Measurements from ENCODE around the gene FAM240A.

FAM240A gene

DNA sequence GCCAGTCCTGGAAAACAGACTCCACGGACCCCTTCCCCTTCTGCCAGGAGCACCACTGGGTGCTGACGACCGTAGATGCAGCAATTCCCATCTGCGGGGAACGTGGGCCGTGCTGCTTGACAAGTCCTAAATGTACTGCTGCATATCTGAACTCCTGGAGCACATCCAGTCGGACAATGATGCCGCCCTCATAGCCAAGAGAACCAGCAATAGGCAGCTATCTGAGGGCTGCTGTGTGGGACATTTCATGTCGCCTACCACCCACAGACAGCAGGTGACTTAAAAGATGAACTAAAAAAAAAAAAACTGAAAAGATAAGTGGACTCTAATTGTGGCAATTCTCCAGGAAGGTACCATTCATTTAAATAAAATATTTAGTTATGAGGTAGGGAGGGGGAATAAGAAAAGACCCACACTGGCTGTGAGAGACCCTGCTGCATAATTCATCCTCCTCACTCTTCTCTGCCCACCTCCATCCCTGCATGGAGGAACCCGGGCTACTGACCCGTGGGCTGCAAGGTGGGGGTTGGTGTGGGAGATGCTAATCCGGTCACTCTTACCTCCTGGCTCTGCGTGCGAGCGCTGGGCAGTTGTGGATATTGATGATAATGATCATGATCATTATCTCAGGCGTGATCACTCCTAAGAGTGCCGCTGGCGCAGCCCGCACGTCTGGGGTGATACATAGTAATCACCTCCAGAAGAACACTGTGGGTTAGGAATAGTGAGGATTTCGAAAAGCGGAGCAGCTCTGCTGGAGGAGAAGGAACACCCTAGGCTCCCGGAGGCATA lies 52.8 kb downstream of the FAM240A start:
- TF ChIP-seq ZFX (IDR thresholded peaks at IDR 0.05): no peak
- TF ChIP-seq, protein P1, sequence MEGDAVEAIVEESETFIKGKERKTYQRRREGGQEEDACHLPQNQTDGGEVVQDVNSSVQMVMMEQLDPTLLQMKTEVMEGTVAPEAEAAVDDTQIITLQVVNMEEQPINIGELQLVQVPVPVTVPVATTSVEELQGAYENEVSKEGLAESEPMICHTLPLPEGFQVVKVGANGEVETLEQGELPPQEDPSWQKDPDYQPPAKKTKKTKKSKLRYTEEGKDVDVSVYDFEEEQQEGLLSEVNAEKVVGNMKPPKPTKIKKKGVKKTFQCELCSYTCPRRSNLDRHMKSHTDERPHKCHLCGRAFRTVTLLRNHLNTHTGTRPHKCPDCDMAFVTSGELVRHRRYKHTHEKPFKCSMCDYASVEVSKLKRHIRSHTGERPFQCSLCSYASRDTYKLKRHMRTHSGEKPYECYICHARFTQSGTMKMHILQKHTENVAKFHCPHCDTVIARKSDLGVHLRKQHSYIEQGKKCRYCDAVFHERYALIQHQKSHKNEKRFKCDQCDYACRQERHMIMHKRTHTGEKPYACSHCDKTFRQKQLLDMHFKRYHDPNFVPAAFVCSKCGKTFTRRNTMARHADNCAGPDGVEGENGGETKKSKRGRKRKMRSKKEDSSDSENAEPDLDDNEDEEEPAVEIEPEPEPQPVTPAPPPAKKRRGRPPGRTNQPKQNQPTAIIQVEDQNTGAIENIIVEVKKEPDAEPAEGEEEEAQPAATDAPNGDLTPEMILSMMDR (conservative IDR thresholded peaks at IDR 0.05): no peak
- peak overlapping the region; percentile 62 for H3K27ac ChIP-seq

- H3K27ac ChIP-seq: peak overlapping the region; percentile 62
Measured at GRCh38 chr3:46665763-46666452, 53.6 kb downstream of the FAM240A start.

DNA sequence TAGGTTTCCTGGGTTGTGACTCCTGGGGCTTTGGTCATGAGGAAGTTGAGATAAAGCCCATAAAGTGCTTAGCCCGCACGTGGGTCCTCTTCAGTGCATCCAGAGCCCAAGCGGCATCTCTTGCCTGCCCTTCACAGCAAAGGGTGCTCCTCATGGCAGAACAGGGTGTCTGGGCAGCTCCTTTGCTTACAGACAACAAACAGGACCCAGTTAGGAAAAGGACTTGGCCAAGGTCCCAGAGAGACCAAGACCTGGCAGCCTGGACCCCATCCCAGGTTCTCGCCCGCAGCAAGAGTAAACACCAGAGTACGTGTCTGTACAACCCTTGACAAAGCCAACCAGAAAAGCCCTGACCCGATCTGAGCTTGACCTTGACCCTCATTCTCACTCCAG lies 54.1 kb downstream of the FAM240A start:
- peak overlapping the region; percentile 62 for H3K27ac ChIP-seq
- no peak for TF ChIP-seq ZFX (IDR thresholded peaks at IDR 0.05)
- TF ChIP-seq, protein P1 (conservative IDR thresholded peaks at IDR 0.05): no peak

More at GRCh38 chr3:46665763-46666452, 53.6 kb downstream of the FAM240A start:
- TF ChIP-seq ZFX (IDR thresholded peaks at IDR 0.05): no peak

DNA sequence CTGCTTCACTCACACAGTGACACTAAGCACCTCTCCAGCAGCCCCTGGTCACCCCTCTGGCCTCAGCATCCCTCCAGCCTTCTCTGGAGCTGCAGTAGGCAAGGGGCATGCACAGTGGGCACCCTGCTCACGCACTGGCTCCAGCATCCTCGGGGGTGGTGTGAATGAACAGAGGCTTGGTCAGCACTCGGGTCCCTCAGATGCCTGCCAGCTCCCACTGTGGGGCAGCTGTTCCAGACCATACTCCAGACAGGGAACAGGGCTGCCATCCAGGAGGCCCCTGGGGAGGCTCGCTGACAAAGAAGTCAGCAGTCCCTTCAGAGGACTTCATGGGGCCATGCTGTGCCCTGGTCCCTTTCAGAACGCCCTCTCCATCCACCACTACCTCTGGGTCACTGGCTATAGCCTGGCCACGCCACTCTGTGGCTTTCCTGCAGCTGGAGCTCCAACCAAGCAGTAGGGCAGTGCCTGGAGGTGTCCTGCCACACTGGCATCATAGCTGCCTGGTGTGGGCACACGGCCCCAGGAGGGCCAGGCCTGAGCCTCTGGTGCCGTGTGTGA lies 54.8 kb downstream of the FAM240A start:
- TF ChIP-seq, protein P1 (conservative IDR thresholded peaks at IDR 0.05): no peak
- TF ChIP-seq ZFX (IDR thresholded peaks at IDR 0.05): no peak
- peak overlapping the region; percentile 62; the same call in 1 of the 2 replicates for H3K27ac ChIP-seq

- no peak for TF ChIP-seq ZFX (IDR thresholded peaks at IDR 0.05)
- TF ChIP-seq, protein P1 (conservative IDR thresholded peaks at IDR 0.05): no peak
- H3K27ac ChIP-seq: no peak overlapping the region; the same call in 1 of the 2 replicates
Measured at GRCh38 chr3:46667657-46668056, 55.3 kb downstream of the FAM240A start.

GRCh38 chr3:46668116-46668515 lies 55.8 kb downstream of the FAM240A start:
- no peak overlapping the region for H3K27ac ChIP-seq
- TF ChIP-seq, protein P1 (conservative IDR thresholded peaks at IDR 0.05): no peak
- TF ChIP-seq ZFX (IDR thresholded peaks at IDR 0.05): no peak

DNA sequence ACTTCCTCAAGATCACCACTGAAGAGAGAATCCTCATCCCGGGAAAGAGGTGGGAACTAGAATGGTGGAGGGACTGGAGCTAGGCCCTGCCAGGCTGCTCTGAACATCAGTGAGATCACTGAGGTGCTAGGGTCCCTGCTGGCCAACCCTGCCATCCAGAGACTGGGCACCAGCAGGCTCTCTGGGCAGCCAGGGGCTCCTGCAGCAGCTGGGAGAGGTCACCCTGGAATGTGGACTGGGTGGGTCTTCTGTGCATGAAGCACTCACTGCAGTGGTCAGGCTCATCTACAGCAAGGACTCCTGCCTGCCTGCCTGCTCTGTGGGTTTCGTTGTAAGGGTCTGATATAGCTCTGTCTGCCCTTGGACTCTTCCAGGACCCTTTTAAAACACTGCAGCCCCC lies 56.3 kb downstream of the FAM240A start:
- no peak overlapping the region for H3K27ac ChIP-seq
- TF ChIP-seq ZFX (IDR thresholded peaks at IDR 0.05): no peak
- TF ChIP-seq, protein P1 (conservative IDR thresholded peaks at IDR 0.05): no peak
